ENCODE measurements around the gene TP53INP2. TPM values are rescaled to one million over a fixed set of nuclear protein-coding genes. Genes with fewer than 3 reads are reported as not detected.

TP53INP2 gene
- total and polyA plus RNA-seq, 2 of the 8 experiments (the other 6 are each of a cell fraction or from before 2014, with no cell fraction given), result 2.4 to 4.8 TPM

- TF ChIP-seq CHD7 (IDR thresholded peaks at IDR 0.05; ENCODE audit: insufficient replicate concordance, low read length), result no peak
- no peak for TF ChIP-seq NANOG (IDR thresholded peaks at IDR 0.05; ENCODE audit: insufficient read depth, low read depth, low read length, poor library complexity, severe bottlenecking)
- no peak for TF ChIP-seq RXRA (IDR thresholded peaks at IDR 0.05; ENCODE audit: insufficient read depth, low read depth, low read length)
- TF ChIP-seq RFX5 (IDR thresholded peaks at IDR 0.05; ENCODE audit: borderline replicate concordance, low read depth, low read length), result no peak
- TF ChIP-seq SIN3A (conservative IDR thresholded peaks at IDR 0.05 in 1 of 2, IDR thresholded peaks at IDR 0.05 in 1 of 2; ENCODE audit: low read depth in 1 of 2, low read length in 2 of 2), result no peak
- no peak for TF ChIP-seq TEAD4 (IDR thresholded peaks at IDR 0.05; ENCODE audit: low read depth, low read length)
- no peak for TF ChIP-seq POU5F1 (IDR thresholded peaks at IDR 0.05; ENCODE audit: low read depth, low read length)
- no peak for TF ChIP-seq JUND (IDR thresholded peaks at IDR 0.05; ENCODE audit: low read length)
- no peak for TF ChIP-seq TCF12 (IDR thresholded peaks at IDR 0.05; ENCODE audit: low read depth, low read length)
- no peak for TF ChIP-seq GABPA (IDR thresholded peaks at IDR 0.05; ENCODE audit: borderline replicate concordance, insufficient read depth, low read length)
Observed at GRCh38 chr20:34709831-34710567, 5.9 kb downstream of the TP53INP2 start (continued).
